K562 (cell line): Measurements from ENCODE around the gene SLC2A9. TPM values are rescaled to one million over a fixed set of nuclear protein-coding genes. Genes with fewer than 3 reads are reported as not detected.

Experiments
- ATF1 ChIP-seq, 2 experiments: fragments of 450-650 bp in 1 of 2; IDR thresholded peaks; 2 replicates each; pipeline ENCODE4 v1.6.1; 2016; ENCODE audit warnings: missing compliant biosample characterization in 1 of 2, missing genetic modification characterization in 1 of 2
- ATF3 ChIP-seq, 2 experiments: fragments of 450-650 bp in 1 of 2; sonication (generic) in 1 of 2; formaldehyde crosslinking in 1 of 2; IDR thresholded peaks in 1 of 2; conservative IDR thresholded peaks in 1 of 2; 2 replicates each; pipeline versions ENCODE4 v1.6.1 to v1.8.1; 2016 to 2023; ENCODE audit warnings: mild to moderate bottlenecking in 2 of 2, moderate library complexity in 2 of 2, inconsistent platforms in 1 of 2, missing genetic modification reagents in 1 of 2
- ATF7 ChIP-seq: fragments of 450-650 bp; IDR thresholded peaks from 2 replicates; pipeline ENCODE4 v1.7.1; 2014; ENCODE audit warnings: mild to moderate bottlenecking, moderate library complexity
- CBX3 ChIP-seq, 2 experiments: IDR thresholded peaks; 1 replicate in 1 of 2; 2 replicates in 1 of 2; pipeline ENCODE4 v1.6.1; 2012; ENCODE audit warnings: inconsistent platforms in 2 of 2, low read length in 2 of 2, borderline replicate concordance in 1 of 2, control low read depth in 1 of 2
- CEBPG ChIP-seq, 3 experiments: fragments of 200-800 bp in 1 of 3; sonication (Bioruptor generic) in 1 of 3; sonication (generic) in 1 of 3; formaldehyde crosslinking in 1 of 3; IDR thresholded peaks in 2 of 3; conservative IDR thresholded peaks in 1 of 3; 2 replicates each; pipeline versions ENCODE4 v1.6.1 to v1.8.0; 2016 to 2022; ENCODE audit warnings: missing compliant biosample characterization in 2 of 3, missing genetic modification characterization in 2 of 3, mild to moderate bottlenecking in 1 of 3, missing genetic modification reagents in 1 of 3
- CEBPZ ChIP-seq: fragments of 150-350 bp; IDR thresholded peaks from 2 replicates; pipeline ENCODE4 v1.6.1; 2014; ENCODE audit warnings: low read depth, mild to moderate bottlenecking, low read length, borderline replicate concordance
- CLOCK ChIP-seq: fragments of 250-450 bp; sonication (Bioruptor Pico); IDR thresholded peaks from 2 replicates; pipeline ENCODE4 v1.4.0; 2020; ENCODE audit warnings: mild to moderate bottlenecking, moderate library complexity, borderline replicate concordance
- COPS2 ChIP-seq: fragments of 450-650 bp; conservative IDR thresholded peaks from 2 replicates; pipeline ENCODE4 v1.6.1; 2016; ENCODE audit warnings: mild to moderate bottlenecking, moderate library complexity
- DIDO1 ChIP-seq: fragments of 450-650 bp; IDR thresholded peaks from 2 replicates; pipeline ENCODE4 v1.6.1; 2016; ENCODE audit warnings: low read depth, missing biosample characterization, missing genetic modification characterization
- FOS ChIP-seq: IDR thresholded peaks from 3 replicates; pipeline ENCODE4 v1.6.1; 2011; ENCODE audit not compliant: insufficient read length; ENCODE audit errors: extremely low read depth
- HDAC6 ChIP-seq: IDR thresholded peaks from 2 replicates; pipeline ENCODE4 v1.6.1; 2012; ENCODE audit warnings: low read depth, mild to moderate bottlenecking, control low read depth, inconsistent platforms, low read length, moderate library complexity
- HMG20B ChIP-seq: fragments of 250-450 bp; sonication (Bioruptor Pico); IDR thresholded peaks from 2 replicates; pipeline ENCODE4 v1.5.0; 2021; ENCODE audit warnings: mild to moderate bottlenecking
- MECOM ChIP-seq: fragments of 250-450 bp; sonication (Bioruptor Pico); IDR thresholded peaks from 2 replicates; pipeline ENCODE4 v1.8.0; 2022; ENCODE audit warnings: inconsistent platforms
- MTA2 ChIP-seq: fragments of 450-650 bp; IDR thresholded peaks from 2 replicates; pipeline ENCODE4 v1.6.1; 2016; ENCODE audit warnings: low read depth
- SIN3B ChIP-seq: fragments of 450-650 bp; IDR thresholded peaks from 2 replicates; pipeline ENCODE4 v1.6.1; 2017; ENCODE audit warnings: low read depth, mild to moderate bottlenecking, moderate library complexity
- SRSF3 ChIP-seq: fragments of 200-400 bp; formaldehyde crosslinking; IDR thresholded peaks from 2 replicates; pipeline ENCODE4 v1.6.1; 2016; ENCODE audit warnings: mild to moderate bottlenecking, low read length, moderate library complexity; ENCODE audit not compliant: insufficient read depth
- STAG1 ChIP-seq: sonication (generic); formaldehyde crosslinking; IDR thresholded peaks from 2 replicates; pipeline ENCODE4 v1.5.0; 2020; ENCODE audit warnings: missing genetic modification reagents, borderline replicate concordance
- ZC3H11A ChIP-seq: IDR thresholded peaks from 2 replicates; pipeline ENCODE4 v1.6.1; 2012; ENCODE audit warnings: low read depth, low read length, improper control_type of control experiment
- ZFP36 ChIP-seq: fragments of 150-350 bp; IDR thresholded peaks from 2 replicates; pipeline ENCODE4 v1.6.1; 2018; ENCODE audit warnings: low read length, low read depth; ENCODE audit not compliant: partially characterized antibody
- polyA plus RNA-seq, 8 experiments: library from polyadenylated mRNA; depleted of rRNA in 4 of 8; stranded (reverse) in 5 of 8; unstranded in 3 of 8; fragments of >200 nt; fragmentation: Nextera tagmentation in 2 of 8; fragmentation: Illumina TruSeq in 1 of 8; extraction: Ambion mirVana in 2 of 8; extraction: Trizol in 1 of 8; gene quantifications; 2 replicates each; pipeline versions ENCODE4 v1.2.1 to v1.2.3, GENCODE V29; 2011 to 2014; ENCODE audit warnings: inconsistent platforms in 1 of 8, missing spikeins in 1 of 8
- total RNA-seq, 7 experiments: library from RNA; depleted of rRNA in 6 of 7; stranded (reverse); fragments of >200 nt in 6 of 7; fragmentation: Illumina TruSeq in 2 of 7; extraction: Trizol in 2 of 7; gene quantifications; 2 replicates each; pipeline versions ENCODE4 v1.2.1 to v1.2.3, GENCODE V29; 2011 to 2021; ENCODE audit warnings: low replicate concordance in 1 of 7

SLC2A9 gene
- total and polyA plus RNA-seq, 9 of the 15 experiments (the other 6 are each of a cell fraction or from before 2014, with no cell fraction given): 0.15 to 1.9 (median 0.76) TPM

- TF ChIP-seq CLOCK (CRISPR knock-in tag): no peak
- peak; percentile 31; the same call in 1 of the 2 replicates for TF ChIP-seq ATF3 (IDR thresholded peaks at IDR 0.05)
- no peak for TF ChIP-seq ATF3 (CRISPR knock-in tag; conservative IDR thresholded peaks at IDR 0.05)
- no peak for TF ChIP-seq CBX3 (IDR thresholded peaks at IDR 0.05; ENCODE audit: borderline replicate concordance in 1 of 2, low read length in 2 of 2)
- no peak for TF ChIP-seq MTA2
- no peak for TF ChIP-seq ZC3H11A
- no peak for TF ChIP-seq HMG20B (CRISPR knock-in tag)
- TF ChIP-seq HDAC6: no peak
- no peak for TF ChIP-seq COPS2
- TF ChIP-seq SRSF3: no peak
- TF ChIP-seq ZFP36: peak; percentile 88
- no peak for TF ChIP-seq SIN3B
- no peak for TF ChIP-seq CEBPG (CRISPR knock-in tag; IDR thresholded peaks at IDR 0.05)
- no peak for TF ChIP-seq CEBPG (tag; conservative IDR thresholded peaks at IDR 0.05 in 1 of 2, IDR thresholded peaks at IDR 0.05 in 1 of 2)
- no peak for TF ChIP-seq ATF1 (CRISPR knock-in tag; IDR thresholded peaks at IDR 0.05)
- TF ChIP-seq ATF1 (tag; IDR thresholded peaks at IDR 0.05): peak; percentile 63
- TF ChIP-seq DIDO1 (tag): no peak
- TF ChIP-seq ATF7: peak; percentile 36; the same call in 1 of the 2 replicates
- TF ChIP-seq CEBPZ: no peak
- no peak for TF ChIP-seq MECOM (CRISPR knock-in tag)
- no peak for TF ChIP-seq FOS
- no peak for TF ChIP-seq STAG1 (CRISPR knock-in tag)
These were observed 4.0 kb downstream of the SLC2A9 start (continued) for GRCh38 chr4:10017037-10017893.
